ENCODE results near the gene ARHGAP18.

- TF ChIP-seq CTCF (IDR thresholded peaks at IDR 0.05) (no peak), POLR2A (IDR thresholded peaks at IDR 0.05) (no peak)
Measured at GRCh38 chr6:129662406-129662766, 47.6 kb downstream of the ARHGAP18 start.
